Endothelial cell of umbilical vein (primary cell): ENCODE measurements around the gene HDAC4.

Source experiments
- CTCF ChIP-seq, 2 donors: IDR thresholded peaks; 1 replicate in 1 of 2; 2 replicates in 1 of 2; pipeline ENCODE4 v1.5.1; 2011; ENCODE audit warnings: low read length in 2 of 2, mild to moderate bottlenecking in 2 of 2, moderate library complexity in 2 of 2, control low read depth in 1 of 2, inconsistent platforms in 1 of 2, low read depth in 1 of 2; ENCODE audit not compliant: insufficient read depth in 1 of 2; ENCODE audit errors: extremely low read depth in 1 of 2
- EZH2 ChIP-seq: IDR thresholded peaks from 2 replicates; pipeline ENCODE4 v1.6.1; 2012; ENCODE audit warnings: borderline replicate concordance, low read depth, mild to moderate bottlenecking, moderate library complexity, low read length, inconsistent platforms; ENCODE audit not compliant: severe bottlenecking
- JUN ChIP-seq: IDR thresholded peaks from 2 replicates; pipeline ENCODE4 v1.6.1; 2011; ENCODE audit warnings: borderline replicate concordance, low read depth; ENCODE audit not compliant: insufficient read length, insufficient read depth
- MAX ChIP-seq: IDR thresholded peaks from 2 replicates; pipeline ENCODE4 v1.6.1; 2011; ENCODE audit not compliant: insufficient read depth, insufficient read length
- POLR2A ChIP-seq: IDR thresholded peaks from 2 replicates; pipeline ENCODE4 v1.6.1; 2012; ENCODE audit warnings: low read depth, mild to moderate bottlenecking, control low read depth, low read length
- POLR2AphosphoS5 ChIP-seq: IDR thresholded peaks from 2 replicates; pipeline ENCODE4 v1.6.1; 2012; ENCODE audit warnings: low read depth, mild to moderate bottlenecking, control low read depth, low read length, moderate library complexity; ENCODE audit not compliant: insufficient read depth

GRCh38 chr2:239154971-239155805 lies 245.6 kb downstream of the HDAC4 start:
- TF ChIP-seq POLR2AphosphoS5 = no peak
- no peak for TF ChIP-seq CTCF (IDR thresholded peaks at IDR 0.05; ENCODE audit: extremely low read depth in 1 of 2, insufficient read depth in 1 of 2, low read depth in 1 of 2, low read length in 2 of 2)
- TF ChIP-seq POLR2A = no peak
- no peak for TF ChIP-seq MAX
- no peak for TF ChIP-seq EZH2
- no peak for TF ChIP-seq JUN
